Mucosa of descending colon (tissue), 3 donors: ENCODE results near the gene ZSCAN26. TPM values are rescaled to one million over a fixed set of nuclear protein-coding genes. Genes with fewer than 3 reads are reported as not detected.

Experiments
- ATAC-seq: fragments of 200-7000 bp; cut with Tn5 transposase; one replicate; pipeline ENCODE4 v1.9.1; 2020; ENCODE audit warnings: mild to moderate bottlenecking, moderate library complexity
- DNase-seq, 3 donors: peaks; one replicate each; pipeline ENCODE4 v3.0.0-alpha.2; 2020
- H3K36me3 ChIP-seq: fragments of 200-600 bp; one replicate; pipeline ENCODE4 v1.8.0; 2021; ENCODE audit warnings: low read depth, mild to moderate bottlenecking
- H3K4me1 ChIP-seq: fragments of 200-600 bp; one replicate; pipeline ENCODE4 v1.8.0; 2021; ENCODE audit warnings: low read depth, mild to moderate bottlenecking
- H3K4me3 ChIP-seq: fragments of 200-600 bp; one replicate; pipeline ENCODE4 v1.8.0; 2021; ENCODE audit warnings: mild to moderate bottlenecking
- H3K9me3 ChIP-seq: fragments of 200-600 bp; one replicate; pipeline ENCODE4 v1.8.0; 2021; ENCODE audit warnings: mild to moderate bottlenecking
- CTCF ChIP-seq: fragments of 200-600 bp; IDR thresholded peaks from one replicate; pipeline ENCODE4 v1.8.0; 2022; ENCODE audit warnings: antibody characterized with exemption, mild to moderate bottlenecking
- intact Hi-C, 2 donors: fragments of 100-400 bp; cut with DNase I in 1 of 2; cut with micrococcal nuclease in 1 of 2; formaldehyde crosslinking; loops; one replicate each; pipeline versions ENCODE4 v1.11.0 to v1.11.1; 2022; cut with DNase I, micrococcal nuclease
- total RNA-seq, 3 donors: library from RNA; stranded (reverse); fragmentation: NEBNext Ultra II Directional in 2 of 3; extraction: Animal tissue kit (Norgen Biotek cat#: 25700) in 2 of 3; gene quantifications; one replicate each; pipeline versions ENCODE4 v1.2.1 to v1.2.4, GENCODE V29; 2021 to 2023
- donor health status: DM: no; HTN: no; CAD: no; lungs with moderate emphysema.
- donor health status: DM: no; HTN: no; CAD: no.
- donor health status: DM: no; HTN: yes; CAD: no.

Gene ZSCAN26
- total RNA-seq, 3 donors from 2014 or later: 8.2 to 17.7 (median 9.2) TPM

- intact Hi-C loops: no loop called here
- Histone ChIP-seq H3K36me3 (no peaks in the 10 kb centered on the region), H3K4me3 (no peak overlapping the region), H3K4me1 (peaks cover 9% of the 10 kb centered on the region), H3K9me3 (no peaks in the 10 kb centered on the region)
- DNase-seq: no peak
- ATAC-seq: no peak
- no peak for TF ChIP-seq CTCF
Measured at GRCh38 chr6:28269492-28269891, 2.5 kb downstream of the ZSCAN26 start.

GRCh38 chr6:28274888-28275287 lies 7.9 kb downstream of the ZSCAN26 start:
- TF ChIP-seq CTCF: no peak
- DNase-seq (no peak), ATAC-seq (no peak)
- no peak overlapping the region for H3K4me3 ChIP-seq
- peaks cover 4% of the 10 kb centered on the region for H3K36me3 ChIP-seq
- intact Hi-C loops: no loop called here
- no peaks in the 10 kb centered on the region for H3K4me1 ChIP-seq
- H3K9me3 ChIP-seq: no peaks in the 10 kb centered on the region

GRCh38 chr6:28277746-28278145 lies 10.8 kb downstream of the ZSCAN26 start:
- ATAC-seq (no peak), DNase-seq (no peak)
- intact Hi-C loops: no loop called here
- TF ChIP-seq CTCF: no peak
- Histone ChIP-seq H3K4me1 (peaks cover 3% of the 10 kb centered on the region), H3K36me3 (peaks cover 4% of the 10 kb centered on the region), H3K9me3 (no peaks in the 10 kb centered on the region), H3K4me3 (no peak overlapping the region)

GRCh38 chr6:28280595-28281287 lies 13.8 kb downstream of the ZSCAN26 start:
- DNase-seq: no peak
- intact Hi-C loops: no loop called here
- H3K36me3 ChIP-seq: no peaks in the 10 kb centered on the region
- ATAC-seq: no peak
- TF ChIP-seq CTCF: no peak
- peaks cover 3% of the 10 kb centered on the region for H3K4me1 ChIP-seq
- H3K9me3 ChIP-seq: no peaks in the 10 kb centered on the region
- H3K4me3 ChIP-seq: peak overlapping the region; percentile 7

GRCh38 chr6:28281288-28282064 lies 14.5 kb downstream of the ZSCAN26 start, which contains the start of gene PGBD1:
PGBD1 (plus strand) TSS chr6:28281572; CDS start chr6:28283814, 2,242 bp downstream.
- Histone ChIP-seq H3K9me3 (no peaks in the 10 kb centered on the region), H3K4me3 (peak within 1 kb of the TSS; percentile 7), H3K4me1 (peaks cover 3% of the 10 kb centered on the region), H3K36me3 (no peaks in the 10 kb centered on the region)
- DNase-seq (peak; percentile 59 to 79 (median 79)), ATAC-seq (peak; percentile 95)
- TF ChIP-seq CTCF: no peak
- intact Hi-C loops: no loop called here
